Raji (cell line): ENCODE results near the gene MTMR10.

Experiments
- POLR2A ChIP-seq: IDR thresholded peaks from 2 replicates; pipeline ENCODE4 v1.6.1; 2011; ENCODE audit warnings: low read depth, low read length, control low read depth; ENCODE audit not compliant: insufficient read depth

MTMR10 gene

GRCh38 chr15:30953183-30953582, 38.2 kb downstream of the MTMR10 start:
- TF ChIP-seq POLR2A, result no peak

GRCh38 chr15:30943654-30944335, 47.6 kb downstream of the MTMR10 start:
- TF ChIP-seq POLR2A, result no peak

GRCh38 chr15:30941520-30941919, 49.9 kb downstream of the MTMR10 start:
- TF ChIP-seq POLR2A, result no peak

- no peak for TF ChIP-seq POLR2A
These were observed 51.1 kb downstream of the MTMR10 start for GRCh38 chr15:30940359-30940758.

GRCh38 chr15:30939161-30939560, 52.3 kb downstream of the MTMR10 start:
- TF ChIP-seq POLR2A, result no peak

- no peak for TF ChIP-seq POLR2A
These were observed 58.1 kb downstream of the MTMR10 start for GRCh38 chr15:30933293-30933692.

GRCh38 chr15:30930422-30930821, 61.0 kb downstream of the MTMR10 start:
- no peak for TF ChIP-seq POLR2A

- no peak for TF ChIP-seq POLR2A
These were observed 61.4 kb downstream of the MTMR10 start for GRCh38 chr15:30929982-30930381.

GRCh38 chr15:30929064-30929669, 62.3 kb downstream of the MTMR10 start:
- TF ChIP-seq POLR2A, result no peak

GRCh38 chr15:30928076-30928475, 63.4 kb downstream of the MTMR10 start:
- TF ChIP-seq POLR2A, result no peak

- TF ChIP-seq POLR2A, result no peak
These were observed 64.2 kb downstream of the MTMR10 start for GRCh38 chr15:30927148-30927761.

- TF ChIP-seq POLR2A, result no peak
These were observed 65.3 kb downstream of the MTMR10 start for GRCh38 chr15:30926161-30926560.

- no peak for TF ChIP-seq POLR2A
These were observed 65.7 kb downstream of the MTMR10 start for GRCh38 chr15:30925686-30926085.

- no peak for TF ChIP-seq POLR2A
These were observed 67.1 kb downstream of the MTMR10 start for GRCh38 chr15:30924353-30924752.

GRCh38 chr15:30923429-30923828, 68.0 kb downstream of the MTMR10 start:
- TF ChIP-seq POLR2A, result no peak
